Kidney (tissue), 14 donors: Measurements from ENCODE around the gene TMEM200B. TPM values are rescaled to one million over a fixed set of nuclear protein-coding genes. Genes with fewer than 3 reads are reported as not detected.
"Not testable (repeated sequence)": the region's sequence is repeated elsewhere in the genome, so short reads cannot be mapped to it uniquely, and the experiment has no call there.

ENCODE experiments used
- DNase-seq, 5 donors: peaks; one replicate each; pipeline ENCODE4 v3.0.0-alpha.2; 2013 to 2020
- FAIRE-seq: peaks from 2 replicates; lab custom pipeline; 2012; peaks lifted over from hg19 to GRCh38; lab: Jason Lieb, UNC
- H3K27ac ChIP-seq, 2 donors: one replicate each; pipeline ENCODE4 v1.7.0; 2013; ENCODE audit warnings: low read depth in 2 of 2, low read length in 2 of 2, inconsistent platforms in 1 of 2
- H3K27me3 ChIP-seq: one replicate; pipeline ENCODE4 v1.7.1; 2013; ENCODE audit warnings: low read length, inconsistent platforms; ENCODE audit not compliant: control insufficient read depth, insufficient read depth
- H3K36me3 ChIP-seq, 3 donors: one replicate each; pipeline versions ENCODE4 v1.7.0 to v1.7.1; 2013; ENCODE audit warnings: low read length in 3 of 3, control low read depth in 1 of 3, inconsistent platforms in 1 of 3; ENCODE audit not compliant: insufficient read depth in 3 of 3, control insufficient read depth in 2 of 3
- H3K4me1 ChIP-seq, 3 donors: one replicate each; pipeline versions ENCODE4 v1.7.0 to v1.7.1; 2013; ENCODE audit warnings: low read length in 3 of 3, inconsistent platforms in 1 of 3, low read depth in 1 of 3; ENCODE audit not compliant: control insufficient read depth in 2 of 3, insufficient read depth in 2 of 3
- H3K4me3 ChIP-seq, 3 donors: one replicate each; pipeline versions ENCODE4 v1.7.0 to v1.8.1; 2013; ENCODE audit warnings: low read length in 3 of 3, control low read depth in 1 of 3, inconsistent platforms in 1 of 3
- H3K9ac ChIP-seq, 3 donors: one replicate each; pipeline versions ENCODE4 v1.7.0 to v1.7.1; 2013; ENCODE audit warnings: low read length in 3 of 3, control low read depth in 1 of 3, inconsistent platforms in 1 of 3
- H3K9me3 ChIP-seq, 3 donors: one replicate each; pipeline versions ENCODE4 v1.7.0 to v1.7.1; 2013; ENCODE audit warnings: low read length in 3 of 3, control low read depth in 1 of 3, inconsistent platforms in 1 of 3; ENCODE audit not compliant: control insufficient read depth in 2 of 3, insufficient read depth in 1 of 3
- CTCF ChIP-seq: IDR thresholded peaks from 3 replicates; pipeline ENCODE4 v1.5.1; 2012; ENCODE audit warnings: mild to moderate bottlenecking, moderate library complexity, borderline replicate concordance; ENCODE audit not compliant: insufficient read depth; ENCODE audit errors: extremely low read depth
- intact Hi-C: fragments of 100-400 bp; cut with DNase I; formaldehyde crosslinking; loops from one replicate; pipeline ENCODE4 v1.11.1; 2022
- polyA plus RNA-seq: library from polyadenylated mRNA; stranded (reverse); fragments of 350-450 nt; fragmentation: Illumina TruSeq; extraction: RNeasy Lipid Tissue Mini Kit (QIAGEN cat#74804); gene quantifications from one replicate; pipeline ENCODE4 v1.2.3, GENCODE V29; 2014; ENCODE audit warnings: low read depth, low replicate concordance; ENCODE audit not compliant: insufficient read depth
- total RNA-seq: library from RNA; stranded (reverse); fragmentation: NEBNext Ultra II Directional; extraction: Animal tissue kit (Norgen Biotek cat#: 25700); gene quantifications from one replicate; pipeline ENCODE4 v1.2.1, GENCODE V29; 2021
- donor health status: control.
- donor health status: control.
- donor health status: control.
- donor health status: control.
- donor health status: control.
- donor health status: DM: yes; HTN: yes; CAD: no.
- donor health status: Normal renal cell carcinoma (clear cell type).

TMEM200B gene
- total and polyA plus RNA-seq, 2 donors from 2014 or later = 7.6 to 8.6 TPM

- H3K9me3 ChIP-seq = no peaks in the 10 kb centered on the region
- H3K27ac ChIP-seq = no peak overlapping the region
- intact Hi-C loops = no loop called here
- DNase-seq (no peak), FAIRE-seq (no peak)
- no peak for TF ChIP-seq CTCF
- no peaks in the 10 kb centered on the region for H3K27me3 ChIP-seq
- no peak overlapping the region for H3K9ac ChIP-seq
- H3K36me3 ChIP-seq = peaks cover 30 to 75% (median 34%) of the 10 kb centered on the region in 3 donors
- H3K4me1 ChIP-seq = peaks cover 0 to 8% (median 8%) of the 10 kb centered on the region in 3 donors
- H3K4me3 ChIP-seq = no peak overlapping the region
These were observed 28.5 kb upstream of the TMEM200B start for GRCh38 chr1:29152046-29152805.

DNA sequence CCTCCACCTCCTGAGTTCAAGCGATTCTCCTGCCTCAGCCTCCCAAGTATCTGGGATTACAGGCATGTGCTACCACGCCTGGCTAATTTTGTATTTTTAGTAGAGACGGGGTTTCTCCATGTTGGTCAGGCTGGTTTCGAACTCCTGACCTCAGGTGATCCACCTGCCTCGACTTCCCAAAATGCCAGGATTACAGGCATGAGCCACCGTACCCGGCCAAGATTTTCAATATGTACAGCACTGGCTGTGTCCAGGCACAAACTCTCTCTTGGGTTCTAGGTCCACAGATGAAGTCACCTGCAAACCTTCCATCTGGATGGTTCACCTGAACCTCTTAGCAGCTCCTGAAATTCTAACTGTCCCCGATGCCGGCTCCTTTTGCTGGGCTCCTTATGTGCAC, 26.6 kb upstream of the TMEM200B start:
- H3K4me1 ChIP-seq = peaks cover 0 to 11% (median 3%) of the 10 kb centered on the region in 3 donors
- DNase-seq, H3K9ac ChIP-seq, H3K27ac ChIP-seq, FAIRE-seq, H3K9me3 ChIP-seq, H3K27me3 ChIP-seq, intact Hi-C loops, H3K4me3 ChIP-seq: not testable (repeated sequence)
- H3K36me3 ChIP-seq = peaks cover 34 to 83% (median 36%) of the 10 kb centered on the region in 3 donors

DNA sequence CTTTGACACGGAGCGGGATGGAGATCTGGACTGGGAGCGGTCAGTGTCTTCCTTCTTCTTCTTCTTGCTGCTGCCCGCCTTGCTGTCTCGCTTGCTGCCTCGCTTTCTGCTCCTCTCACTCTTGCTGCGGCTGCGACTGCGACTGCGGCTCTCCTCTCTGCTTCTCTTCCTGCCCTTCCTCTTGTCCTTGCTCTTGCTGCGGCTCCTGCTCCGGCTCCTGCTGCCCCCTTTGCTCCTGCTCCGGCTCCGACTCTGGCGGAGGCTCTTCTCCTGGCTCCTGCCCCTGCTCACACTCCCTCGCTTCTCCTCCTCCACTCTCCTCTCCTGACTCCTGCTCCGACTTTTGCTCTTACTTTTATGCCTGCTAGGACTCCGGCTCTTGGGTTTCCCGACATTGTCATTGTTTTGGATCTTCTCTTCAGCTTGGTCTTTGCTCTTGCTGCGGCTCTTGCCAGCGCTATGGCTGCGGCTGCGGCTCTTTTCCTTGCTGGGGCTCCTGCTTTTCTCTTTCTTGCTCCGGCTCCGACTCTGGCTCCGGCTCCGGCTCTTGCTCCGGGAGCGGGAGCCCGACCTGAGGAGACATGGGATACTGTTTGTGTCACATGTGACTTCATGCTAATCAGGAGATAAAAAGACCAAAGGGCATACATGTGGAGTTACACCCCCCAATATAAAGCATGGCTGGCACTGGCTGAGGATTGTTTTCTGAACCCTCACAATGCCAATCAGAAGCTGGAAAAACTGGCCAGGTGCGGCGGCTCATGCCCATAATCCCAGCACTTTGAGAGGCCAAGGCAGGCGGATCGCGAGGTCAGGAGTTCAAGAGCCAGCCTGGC, 25.2 kb upstream of the TMEM200B start:
- H3K9ac ChIP-seq = no peak overlapping the region
- H3K36me3 ChIP-seq = peaks cover 30 to 74% (median 33%) of the 10 kb centered on the region in 3 donors
- no peaks in the 10 kb centered on the region for H3K9me3 ChIP-seq
- peaks cover 0 to 11% (median 3%) of the 10 kb centered on the region in 3 donors for H3K4me1 ChIP-seq
- no peaks in the 10 kb centered on the region for H3K27me3 ChIP-seq
- no peak overlapping the region for H3K4me3 ChIP-seq
- DNase-seq (no peak), FAIRE-seq (no peak)
- no peak for TF ChIP-seq CTCF
- intact Hi-C loops = no loop called here
- H3K27ac ChIP-seq = no peak overlapping the region
